Heart left ventricle (tissue), 16 donors: ENCODE data around the gene CCDC169. TPM values are rescaled to one million over a fixed set of nuclear protein-coding genes. Genes with fewer than 3 reads are reported as not detected.

ENCODE experiments used
- ATAC-seq, 4 donors: fragments of 200-7000 bp; cut with Tn5 transposase; one replicate each; pipeline ENCODE4 v1.9.1; 2020 to 2022; ENCODE audit warnings: moderate library complexity in 4 of 4, mild to moderate bottlenecking in 3 of 4, moderate number of reproducible peaks in 1 of 4
- DNase-seq, 5 donors: peaks; one replicate each; pipeline ENCODE4 v3.0.0-alpha.2; 2020
- H3K27ac ChIP-seq, 12 donors: fragments of 200-600 bp; sonication (generic) in 4 of 12; one replicate each; pipeline versions ENCODE4 v1.5.0 to v1.8.0; 2016 to 2022; ENCODE audit warnings: mild to moderate bottlenecking in 2 of 12
- H3K27me3 ChIP-seq, 9 donors: fragments of 200-600 bp; sonication (generic) in 2 of 9; one replicate each; pipeline versions ENCODE4 v1.5.1 to v1.8.0; 2016 to 2022; ENCODE audit warnings: mild to moderate bottlenecking in 3 of 9
- H3K36me3 ChIP-seq, 9 donors: fragments of 200-600 bp; sonication (generic) in 2 of 9; one replicate each; pipeline versions ENCODE4 v1.5.0 to v1.8.0; 2018 to 2022; ENCODE audit warnings: mild to moderate bottlenecking in 2 of 9
- H3K4me1 ChIP-seq, 12 donors: fragments of 200-600 bp; sonication (generic) in 4 of 12; one replicate each; pipeline versions ENCODE4 v1.5.0 to v1.8.0; 2016 to 2022; ENCODE audit warnings: mild to moderate bottlenecking in 3 of 12
- H3K4me3 ChIP-seq, 12 donors: fragments of 200-600 bp; sonication (generic) in 4 of 12; one replicate each; pipeline versions ENCODE4 v1.5.0 to v1.8.0; 2017 to 2022; ENCODE audit warnings: mild to moderate bottlenecking in 9 of 12, moderate library complexity in 4 of 12
- H3K9me3 ChIP-seq, 12 donors: fragments of 200-600 bp; sonication (generic) in 4 of 12; one replicate each; pipeline versions ENCODE4 v1.5.0 to v1.8.0; 2016 to 2022; ENCODE audit warnings: mild to moderate bottlenecking in 1 of 12
- CTCF ChIP-seq, 12 donors: fragments of 200-600 bp; sonication (generic) in 4 of 12; IDR thresholded peaks; one replicate each; pipeline versions ENCODE4 v1.5.0 to v1.8.0; 2018 to 2022; ENCODE audit warnings: antibody characterized with exemption in 12 of 12, mild to moderate bottlenecking in 5 of 12
- POLR2A ChIP-seq, 2 donors: fragments of 450-650 bp; IDR thresholded peaks; one replicate each; pipeline ENCODE4 v1.6.1; 2017; ENCODE audit warnings: antibody characterized with exemption in 2 of 2, mild to moderate bottlenecking in 2 of 2, moderate library complexity in 2 of 2
- whole genome bisulfite sequencing, 4 donors: extraction: QIAGEN DNeasy Blood & Tissue Kit in 2 of 4; methylation state at CpG; one replicate each; pipeline versions ENCODE4 v1.1.5 to v1.1.7; 2013 to 2018; 5-methylcytosine and 5-hydroxymethylcytosine counted together
- intact Hi-C, 10 donors: fragments of 100-400 bp; cut with DNase I; formaldehyde crosslinking; loops; one replicate each; pipeline versions ENCODE4 v1.11.1 to v1.14.2; 2022
- polyA plus RNA-seq, 2 donors: library from polyadenylated mRNA; stranded (reverse); fragments of 200-250 nt; gene quantifications; one replicate each; pipeline ENCODE4 v1.2.3, GENCODE V29; 2013
- total RNA-seq, 9 donors: library from RNA; depleted of rRNA in 2 of 9; stranded (reverse); fragments of >200 nt in 2 of 9; fragmentation: NEBNext Ultra II Directional in 3 of 9; extraction: Animal tissue kit (Norgen Biotek cat#: 25700) in 3 of 9; gene quantifications; one replicate each; pipeline versions ENCODE4 v1.1.0 to v1.2.4, GENCODE V29; 2016 to 2023
- donor health status: ischemic (EF 13 %, LVEDD 7.1; RV severe dilation, severe dysfunction).
- donor health status: healthy with polysubstance abuse.
- donor health status: DM: no; HTN: yes; CAD: no.
- donor health status: DM: no; HTN: no; CAD: no.
- donor health status: ischemic (EF 25% LVEDD 6.9; RV normal size, moderate dysfunction).
- donor health status: ischemic (EF 25% LVEDD 5.7; RV mildly dilated, moderate dysfunction).
- donor health status: healthy.
- donor health status: DM: yes; HTN: yes; CAD: no.
- donor health status: ischemic (EF 35%, LVEDD 5.7; RV mildly dilated, moderate dysfunction).
- donor health status: nonischemic (EF 11% LVEDD 7.7; RV severe dilation, severe dysfunction).
- donor health status: DM: yes; HTN: yes; CAD: no.
- donor health status: PGD.
- donor health status: ischemic (EF 29% LVEDD 5.4; RV normal size, mild dysfunction).
- donor health status: nonischemic (EF 23%, LVEDD 6.1; RV moderate dilation, normal function).

CCDC169 gene
- total and polyA plus RNA-seq, 11 donors: 0.20 to 5.7 (median 1.4) TPM

DNA sequence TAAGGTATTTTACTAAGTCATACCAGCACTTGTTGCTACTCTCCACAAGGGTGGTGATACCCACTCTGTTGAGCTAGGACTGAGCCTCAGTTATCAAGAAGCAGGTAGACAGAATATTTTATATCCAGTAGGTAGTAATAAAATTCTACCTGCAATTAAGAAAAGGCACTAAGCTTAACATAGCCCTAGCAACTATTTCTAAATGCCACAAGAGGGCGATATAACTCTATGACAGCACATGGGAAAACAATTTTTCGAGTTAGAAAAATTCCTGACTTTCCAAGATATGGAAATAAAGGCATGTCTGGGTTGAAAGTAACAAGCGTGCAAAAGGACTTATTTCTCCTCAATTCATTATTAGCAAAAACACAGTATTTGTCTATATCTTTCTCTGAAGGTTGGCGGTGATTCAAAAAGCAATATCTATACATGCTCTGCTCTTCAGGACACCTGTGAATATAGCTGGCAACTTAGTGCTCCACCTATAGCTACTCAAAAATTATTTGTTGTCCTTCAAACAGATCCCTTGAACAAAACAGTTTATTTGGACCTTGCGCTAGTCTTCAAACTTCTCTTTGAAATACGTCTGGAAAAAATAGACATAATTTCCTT lies 14.7 kb downstream of the CCDC169 start:
- H3K9me3 ChIP-seq: peaks cover 0 to 2% (median 0%) of the 10 kb centered on the region in 12 donors
- no peak overlapping the region for H3K4me3 ChIP-seq
- intact Hi-C loops: loop anchor here (2.0 to 10.0 kb wide), 6 partner anchors 109 to 454 kb away; no protein-coding TSS in a partner anchor
- TF ChIP-seq CTCF (IDR thresholded peaks at IDR 0.05) (peak; percentile 71 to 90 (median 78)), POLR2A (IDR thresholded peaks at IDR 0.05) (no peak)
- no peaks in the 10 kb centered on the region for H3K4me1 ChIP-seq
- 39 to 43% (median 41%) methylated on average over 6 of the region's 6 CpGs for WGBS, 4 donors
- ATAC-seq (peak in 1 of 4 donors; percentile 36), DNase-seq (no peak)
- H3K36me3 ChIP-seq: no peaks in the 10 kb centered on the region
- H3K27ac ChIP-seq: no peak overlapping the region
- no peaks in the 10 kb centered on the region for H3K27me3 ChIP-seq

- peaks cover 0 to 3% (median 0%) of the 10 kb centered on the region in 12 donors for H3K4me1 ChIP-seq
- intact Hi-C loops: loop anchor here in 9 of 10 donors (1.0 to 10.0 kb wide), 4 partner anchors 131 to 297 kb away; no protein-coding TSS in a partner anchor
- TF ChIP-seq POLR2A (IDR thresholded peaks at IDR 0.05) (no peak), CTCF (IDR thresholded peaks at IDR 0.05) (peak; percentile 48 to 79 (median 64))
- no peaks in the 10 kb centered on the region for H3K36me3 ChIP-seq
- WGBS, 4 donors: 52 to 64% (median 57%) methylated on average over 3 of the region's 3 CpGs
- H3K27ac ChIP-seq: no peak overlapping the region
- DNase-seq (no peak), ATAC-seq (peak in 3 of 4 donors; percentile 39 to 59 (median 42))
- H3K27me3 ChIP-seq: no peaks in the 10 kb centered on the region
- no peak overlapping the region for H3K4me3 ChIP-seq
- no peaks in the 10 kb centered on the region for H3K9me3 ChIP-seq
Measured at GRCh38 chr13:36275190-36276002, 22.2 kb downstream of the CCDC169 start.

- WGBS, 4 donors: 86 to 92% (median 88%) methylated on average over 2 of the region's 2 CpGs
- intact Hi-C loops: loop anchor here in 2 of 10 donors (10.0 kb wide), 2 partner anchors 129 to 149 kb away; no protein-coding TSS in a partner anchor
- no peaks in the 10 kb centered on the region for H3K27me3 ChIP-seq
- no peak overlapping the region for H3K4me3 ChIP-seq
- no peak for ATAC-seq
- H3K27ac ChIP-seq: no peak overlapping the region
- TF ChIP-seq POLR2A (IDR thresholded peaks at IDR 0.05) (no peak), CTCF (IDR thresholded peaks at IDR 0.05) (no peak)
- no peak for DNase-seq
- peaks cover 0 to 3% (median 0%) of the 10 kb centered on the region in 12 donors for H3K4me1 ChIP-seq
- no peaks in the 10 kb centered on the region for H3K9me3 ChIP-seq
- no peaks in the 10 kb centered on the region for H3K36me3 ChIP-seq
Measured at GRCh38 chr13:36273431-36273830, 24.2 kb downstream of the CCDC169 start.

GRCh38 chr13:36261976-36262375 lies 35.6 kb downstream of the CCDC169 start:
- intact Hi-C loops: loop anchor here in 1 of 10 donors (10.0 kb wide), 1 partner anchor 107 kb away; no protein-coding TSS in a partner anchor
- no peak overlapping the region for H3K4me3 ChIP-seq
- no peak for ATAC-seq

More at GRCh38 chr13:36261976-36262375, 35.6 kb downstream of the CCDC169 start:
- H3K9me3 ChIP-seq: no peaks in the 10 kb centered on the region
- no peaks in the 10 kb centered on the region for H3K36me3 ChIP-seq
- DNase-seq: no peak
- no peak for TF ChIP-seq CTCF (IDR thresholded peaks at IDR 0.05)
- H3K4me1 ChIP-seq: no peaks in the 10 kb centered on the region
- H3K27me3 ChIP-seq: no peaks in the 10 kb centered on the region
- H3K27ac ChIP-seq: no peak overlapping the region
